GM19463 (cell line): ENCODE measurements around the gene KIAA1958.

Source experiments
- ATAC-seq: cut with Tn5 transposase; IDR thresholded peaks from one replicate; pipeline ENCODE4 v1.9.1; 2021; ENCODE audit warnings: mild to moderate bottlenecking, moderate library complexity; ENCODE audit not compliant: unreplicated experiment

Gene KIAA1958

GRCh38 chr9:112717661-112718331, 231.2 kb downstream of the KIAA1958 start, which contains the start of gene INIP:
TSS of gene INIP (minus strand) at chr9:112718117. CDS start at chr9:112716485, 1,632 bp downstream.
- peak; percentile 97 for ATAC-seq
